Measurements from ENCODE around the gene BCS1L. TPM values are rescaled to one million over a fixed set of nuclear protein-coding genes. Genes with fewer than 3 reads are reported as not detected.

The BCS1L gene
- total and polyA plus RNA-seq, 2 of the 13 experiments (the other 11 are each of a cell fraction or from before 2014, with no cell fraction given), result 48.9 to 76.0 TPM

- no peak for TF ChIP-seq RARG (CRISPR knock-in tag; IDR thresholded peaks at IDR 0.05; ENCODE audit: low read depth)
- peak; percentile 95 for TF ChIP-seq HNRNPLL (IDR thresholded peaks at IDR 0.05; ENCODE audit: low read depth, low read length, poor library complexity, severe bottlenecking)
- TF ChIP-seq ZNF274 (CRISPR knock-in tag; IDR thresholded peaks at IDR 0.05), result peak; percentile 71; the same call in 1 of the 2 replicates
- no peak for TF ChIP-seq SMARCE1 (IDR thresholded peaks at IDR 0.05; ENCODE audit: borderline replicate concordance)
- TF ChIP-seq TRIM24 (CRISPR knock-in tag; IDR thresholded peaks at IDR 0.05), result no peak
- peak; percentile 87 for TF ChIP-seq THAP7 (CRISPR knock-in tag; IDR thresholded peaks at IDR 0.05)
- TF ChIP-seq ZNF607 (CRISPR knock-in tag; IDR thresholded peaks at IDR 0.05; ENCODE audit: borderline replicate concordance), result no peak
- no peak for TF ChIP-seq PCBP2 (optimal IDR thresholded peaks at IDR 0.05; ENCODE audit: low read depth, low read length, poor library complexity, severe bottlenecking)
- TF ChIP-seq SRF (IDR thresholded peaks at IDR 0.05; ENCODE audit: low read depth, low read length), result peak; percentile 61
- TF ChIP-seq ZNF335 (CRISPR knock-in tag; IDR thresholded peaks at IDR 0.05), result peak; percentile 99
- no peak for TF ChIP-seq ZMYM2 (CRISPR knock-in tag; IDR thresholded peaks at IDR 0.05)
- TF ChIP-seq HNF1B (CRISPR knock-in tag; IDR thresholded peaks at IDR 0.05), result peak; percentile 67
- TF ChIP-seq ZNF451 (CRISPR knock-in tag; IDR thresholded peaks at IDR 0.05), result peak; percentile 32; the same call in 1 of the 2 replicates
- no peak for TF ChIP-seq ZKSCAN8 (CRISPR knock-in tag; IDR thresholded peaks at IDR 0.05; ENCODE audit: borderline replicate concordance)
- TF ChIP-seq ZNF780A (CRISPR knock-in tag; IDR thresholded peaks at IDR 0.05), result 0 out of 2 replicates have a peak, but pooled peaks have one; percentile 39
- no peak for TF ChIP-seq ZNF430 (CRISPR knock-in tag; IDR thresholded peaks at IDR 0.05)
- TF ChIP-seq ISL2 (CRISPR knock-in tag; IDR thresholded peaks at IDR 0.05), result peak; percentile 54
- no peak; the same call in 1 of the 2 replicates for TF ChIP-seq HIC2 (CRISPR knock-in tag; IDR thresholded peaks at IDR 0.05; ENCODE audit: low read depth)
- no peak for TF ChIP-seq ZNF101 (CRISPR knock-in tag; IDR thresholded peaks at IDR 0.05; ENCODE audit: borderline replicate concordance, low read depth)
- TF ChIP-seq ZNF354B (CRISPR knock-in tag; IDR thresholded peaks at IDR 0.05), result peak; percentile 77; the same call in 1 of the 2 replicates
- peak; percentile 85; the same call in 1 of the 2 replicates for TF ChIP-seq REPIN1 (CRISPR knock-in tag; IDR thresholded peaks at IDR 0.05; ENCODE audit: borderline replicate concordance, low read depth)
- TF ChIP-seq ATF1 (CRISPR knock-in tag; IDR thresholded peaks at IDR 0.05), result peak; percentile 28; the same call in 1 of the 2 replicates
- TF ChIP-seq ZNF704 (CRISPR knock-in tag; IDR thresholded peaks at IDR 0.05; ENCODE audit: borderline replicate concordance), result peak; percentile 84; the same call in 1 of the 2 replicates
- peak; percentile 74; the same call in 1 of the 2 replicates for TF ChIP-seq ZNF761 (CRISPR knock-in tag; conservative IDR thresholded peaks at IDR 0.05)
These were observed 12.4 kb downstream of the BCS1L start, which contains the start of the genes RNF25 and STK36 (continued) for GRCh38 chr2:218671654-218672566.

All from HepG2 (cell line).